Naive thymus-derived CD4-positive, alpha-beta T cell (primary cell): ENCODE data around the gene FBXW7. TPM values are rescaled to one million over a fixed set of nuclear protein-coding genes. Genes with fewer than 3 reads are reported as not detected.
A peak's percentile ranks its signal among the peaks of the same experiment; 100 is the strongest.

Experiments
- ATAC-seq: fragments of 150-1000 bp; cut with Tn5 transposase; 2 replicates; pipeline ENCODE4 v1.10.0; 2021; ENCODE audit warnings: mild to moderate bottlenecking, moderate library complexity
- CTCF ChIA-PET: fragments of 350-600 bp; sonication (Branson Sonifier 250); formaldehyde crosslinking; loops from one replicate; lab custom pipeline; 2021; ENCODE audit warnings: antibody characterized with exemption; lab: Charles Lee
- POLR2A ChIA-PET: fragments of 350-600 bp; sonication (Branson Sonifier 250); formaldehyde crosslinking; loops from one replicate; lab custom pipeline; 2021; ENCODE audit warnings: antibody characterized with exemption, inconsistent platforms; lab: Charles Lee
- DNase-seq, 9 donors: peaks; one replicate each; pipeline versions ENCODE4 v3.0.0 to v3.0.0-alpha.2; 2020 to 2022; ENCODE audit warnings: mixed read lengths in 1 of 9
- H3K27ac ChIP-seq: one replicate; pipeline ENCODE4 v1.7.0; 2013; ENCODE audit warnings: mild to moderate bottlenecking, low read depth, low read length, moderate library complexity
- H3K27me3 ChIP-seq, 2 donors: one replicate each; pipeline ENCODE4 v1.7.0; 2013; ENCODE audit warnings: low read length in 2 of 2, mild to moderate bottlenecking in 2 of 2, moderate library complexity in 2 of 2; ENCODE audit not compliant: control insufficient read depth in 2 of 2, insufficient read depth in 2 of 2
- H3K36me3 ChIP-seq, 3 experiments: 1 replicate in 2 of 3; 2 replicates in 1 of 3; pipeline ENCODE4 v1.7.0; 2013; ENCODE audit warnings: low read length in 3 of 3, mild to moderate bottlenecking in 3 of 3, moderate library complexity in 1 of 3; ENCODE audit not compliant: insufficient read depth in 3 of 3, control insufficient read depth in 2 of 3
- H3K4me1 ChIP-seq, 2 donors: one replicate each; pipeline ENCODE4 v1.7.0; 2013; ENCODE audit warnings: low read length in 2 of 2, mild to moderate bottlenecking in 2 of 2, moderate library complexity in 1 of 2; ENCODE audit not compliant: control insufficient read depth in 2 of 2, insufficient read depth in 2 of 2
- H3K4me3 ChIP-seq: 2 replicates; pipeline ENCODE4 v1.7.0; 2013; ENCODE audit warnings: mild to moderate bottlenecking, low read length
- H3K9me3 ChIP-seq, 3 experiments: 1 replicate in 2 of 3; 2 replicates in 1 of 3; pipeline ENCODE4 v1.7.0; 2013; ENCODE audit warnings: low read length in 3 of 3; ENCODE audit not compliant: control insufficient read depth in 2 of 3
- H3K27ac Mint-ChIP-seq, 9 donors: one replicate each; pipeline ENCODE4 v1.8.0; 2020 to 2022; ENCODE audit warnings: mixed read lengths in 9 of 9, mild to moderate bottlenecking in 8 of 9, moderate library complexity in 5 of 9, inconsistent platforms in 2 of 9
- H3K27me3 Mint-ChIP-seq, 5 donors: one replicate each; pipeline ENCODE4 v1.8.0; 2021 to 2022; ENCODE audit warnings: mixed read lengths in 5 of 5, mild to moderate bottlenecking in 1 of 5
- H3K36me3 Mint-ChIP-seq, 5 donors: one replicate each; pipeline ENCODE4 v1.8.0; 2020 to 2022; ENCODE audit warnings: mixed read lengths in 5 of 5, mild to moderate bottlenecking in 3 of 5, inconsistent platforms in 1 of 5
- H3K4me1 Mint-ChIP-seq, 7 donors: one replicate each; pipeline ENCODE4 v1.8.0; 2020 to 2022; ENCODE audit warnings: mixed read lengths in 7 of 7, mild to moderate bottlenecking in 3 of 7, inconsistent platforms in 1 of 7
- H3K4me3 Mint-ChIP-seq, 10 donors: one replicate each; pipeline ENCODE4 v1.8.0; 2020 to 2022; ENCODE audit warnings: mild to moderate bottlenecking in 10 of 10, mixed read lengths in 10 of 10, moderate library complexity in 6 of 10, inconsistent platforms in 2 of 10
- H3K9me3 Mint-ChIP-seq, 11 donors: one replicate each; pipeline ENCODE4 v1.8.0; 2020 to 2022; ENCODE audit warnings: mixed read lengths in 11 of 11, mild to moderate bottlenecking in 4 of 11, inconsistent platforms in 1 of 11, moderate library complexity in 1 of 11
- intact Hi-C, 2 donors: fragments of 100-400 bp; cut with micrococcal nuclease; formaldehyde crosslinking; loops; one replicate each; pipeline ENCODE4 v1.15.1; 2023
- polyA plus RNA-seq, 2 donors: library from polyadenylated mRNA; unstranded; fragments of 300-500 nt; fragmentation: Illumina TruSeq; gene quantifications; one replicate each; pipeline ENCODE4 v1.2.3, GENCODE V29; 2021
- total RNA-seq, 6 experiments: library from RNA in 5 of 6; stranded (reverse) in 5 of 6; gene quantifications; 1 replicate in 5 of 6; 2 replicates in 1 of 6; pipeline ENCODE4 v1.2.3 and lab custom pipeline; 2021 to 2026

Gene FBXW7
- total and polyA plus RNA-seq, 7 experiments from 2014 or later: 40.4 to 139 (median 114) TPM

GRCh38 chr4:152328582-152328981, 207.3 kb downstream of the FBXW7 start:
- H3K4me3 Mint-ChIP-seq: no peak overlapping the region
- DNase-seq: no peak
- Histone ChIP-seq H3K27me3 (no peaks in the 10 kb centered on the region), H3K27ac (no peak overlapping the region), H3K9me3 (no peaks in the 10 kb centered on the region), H3K4me3 (no peak overlapping the region), H3K36me3 (peaks cover 0 to 9% (median 7%) of the 10 kb centered on the region in 3 experiments), H3K4me1 (peaks cover 0 to 13% of the 10 kb centered on the region in 2 donors)
- ATAC-seq: no peak
- H3K9me3 Mint-ChIP-seq: peaks cover 0 to 2% (median 0%) of the 10 kb centered on the region in 11 donors
- POLR2A ChIA-PET: interaction anchor here (0.5 to 1.4 kb wide), 4 partner anchors 10 to 853 kb away, joined by 3 to 5 read pairs (median 4); no protein-coding TSS in a partner anchor
- intact Hi-C loops: loop anchor here in 1 of 2 donors (2.0 to 5.0 kb wide), 3 partner anchors 20 to 261 kb away; no protein-coding TSS in a partner anchor
- CTCF ChIA-PET: no interaction called here
- H3K4me1 Mint-ChIP-seq: peaks cover 6 to 24% (median 21%) of the 10 kb centered on the region in 7 donors
- peaks cover 23 to 63% (median 51%) of the 10 kb centered on the region in 5 donors for H3K36me3 Mint-ChIP-seq
- peak overlapping the region in 2 of 9 donors; percentile 75 to 76 for H3K27ac Mint-ChIP-seq
- no peaks in the 10 kb centered on the region for H3K27me3 Mint-ChIP-seq

- CTCF ChIA-PET: no interaction called here
- POLR2A ChIA-PET: interaction anchor here (0.7 kb wide), 1 partner anchor 853 kb away, joined by 5 read pairs; no protein-coding TSS in a partner anchor
- DNase-seq (peak in 5 of 9 donors; percentile 4 to 32 (median 19)), ATAC-seq (no peak)
- Mint-ChIP-seq H3K36me3 (peaks cover 25 to 67% (median 57%) of the 10 kb centered on the region in 5 donors), H3K27ac (peak overlapping the region in 7 of 9 donors; percentile 22 to 85 (median 72)), H3K9me3 (peaks cover 0 to 2% (median 0%) of the 10 kb centered on the region in 11 donors), H3K27me3 (no peaks in the 10 kb centered on the region), H3K4me1 (peaks cover 6 to 24% (median 21%) of the 10 kb centered on the region in 7 donors), H3K4me3 (peak overlapping the region in 8 of 10 donors; percentile 11 to 72 (median 40))
- H3K4me1 ChIP-seq: peaks cover 0 to 13% of the 10 kb centered on the region in 2 donors
- no peaks in the 10 kb centered on the region for H3K9me3 ChIP-seq
- no peak overlapping the region for H3K27ac ChIP-seq
- H3K27me3 ChIP-seq: no peaks in the 10 kb centered on the region
- intact Hi-C loops: loop anchor here in 1 of 2 donors (2.0 to 5.0 kb wide), 3 partner anchors 21 to 261 kb away; no protein-coding TSS in a partner anchor
- peaks cover 0 to 15% (median 4%) of the 10 kb centered on the region in 3 experiments for H3K36me3 ChIP-seq
- H3K4me3 ChIP-seq: no peak overlapping the region
Measured at GRCh38 chr4:152327606-152328453, 208.1 kb downstream of the FBXW7 start.

GRCh38 chr4:152325831-152326230, 210.1 kb downstream of the FBXW7 start:
- no peak overlapping the region for H3K27ac ChIP-seq
- DNase-seq (no peak), ATAC-seq (no peak)
- peaks cover 21 to 69% (median 60%) of the 10 kb centered on the region in 5 donors for H3K36me3 Mint-ChIP-seq
- no peaks in the 10 kb centered on the region for H3K27me3 ChIP-seq
- H3K4me1 ChIP-seq: peaks cover 0 to 13% of the 10 kb centered on the region in 2 donors
- no peak overlapping the region for H3K4me3 Mint-ChIP-seq
- ChIA-PET CTCF (no interaction called here), POLR2A (interaction anchor here (0.5 to 1.0 kb wide), 2 partner anchors 10 to 15 kb away, joined by 3 read pairs; no protein-coding TSS in a partner anchor)
- intact Hi-C loops: loop anchor here in 1 of 2 donors (5.0 kb wide), 2 partner anchors 69 to 259 kb away; no protein-coding TSS in a partner anchor
- H3K9me3 Mint-ChIP-seq: peaks cover 0 to 2% (median 0%) of the 10 kb centered on the region in 11 donors
- H3K4me1 Mint-ChIP-seq: peaks cover 6 to 27% (median 21%) of the 10 kb centered on the region in 7 donors
- no peaks in the 10 kb centered on the region for H3K27me3 Mint-ChIP-seq
- no peak overlapping the region for H3K4me3 ChIP-seq
- H3K27ac Mint-ChIP-seq: peak overlapping the region in 1 of 9 donors; percentile 28
- no peaks in the 10 kb centered on the region for H3K9me3 ChIP-seq
- peaks cover 0 to 25% (median 0%) of the 10 kb centered on the region in 3 experiments for H3K36me3 ChIP-seq

- CTCF ChIA-PET: no interaction called here
- no peak for ATAC-seq
- DNase-seq: no peak
- Mint-ChIP-seq H3K27ac (peak overlapping the region in 2 of 9 donors; percentile 3 to 81), H3K36me3 (peaks cover 19 to 57% (median 50%) of the 10 kb centered on the region in 5 donors), H3K4me3 (no peak overlapping the region), H3K9me3 (peaks cover 0 to 2% (median 0%) of the 10 kb centered on the region in 11 donors), H3K4me1 (peaks cover 6 to 17% (median 12%) of the 10 kb centered on the region in 7 donors), H3K27me3 (no peaks in the 10 kb centered on the region)
- peaks cover 0 to 10% of the 10 kb centered on the region in 2 donors for H3K4me1 ChIP-seq
- H3K4me3 ChIP-seq: no peak overlapping the region
- peaks cover 0 to 25% (median 0%) of the 10 kb centered on the region in 3 experiments for H3K36me3 ChIP-seq
- POLR2A ChIA-PET: interaction anchor here (0.6 to 1.0 kb wide), 4 partner anchors 12 to 301 kb away, joined by 3 to 4 read pairs (median 3); no protein-coding TSS in a partner anchor
- intact Hi-C loops: no loop called here
- no peak overlapping the region for H3K27ac ChIP-seq
- H3K27me3 ChIP-seq: no peaks in the 10 kb centered on the region
- no peaks in the 10 kb centered on the region for H3K9me3 ChIP-seq
Measured at GRCh38 chr4:152323221-152323620, 212.7 kb downstream of the FBXW7 start.

GRCh38 chr4:152322656-152323055, 213.2 kb downstream of the FBXW7 start:
- H3K4me3 ChIP-seq: no peak overlapping the region
- peaks cover 0 to 25% (median 0%) of the 10 kb centered on the region in 3 experiments for H3K36me3 ChIP-seq
- intact Hi-C loops: no loop called here
- DNase-seq (no peak), ATAC-seq (no peak)
- no peak overlapping the region for H3K27ac ChIP-seq
- no peaks in the 10 kb centered on the region for H3K9me3 Mint-ChIP-seq
- peak overlapping the region in 4 of 9 donors; percentile 3 to 81 (median 44) for H3K27ac Mint-ChIP-seq
- H3K27me3 Mint-ChIP-seq: no peaks in the 10 kb centered on the region
- H3K36me3 Mint-ChIP-seq: peaks cover 13 to 52% (median 44%) of the 10 kb centered on the region in 5 donors
- no peak overlapping the region for H3K4me3 Mint-ChIP-seq
- peaks cover 5 to 11% (median 7%) of the 10 kb centered on the region in 7 donors for H3K4me1 Mint-ChIP-seq
- H3K9me3 ChIP-seq: no peaks in the 10 kb centered on the region
- CTCF ChIA-PET: interaction anchor here (0.5 to 0.6 kb wide), 3 partner anchors 27 to 187 kb away, joined by 3 read pairs; no protein-coding TSS in a partner anchor
- POLR2A ChIA-PET: interaction anchor here (0.7 to 1.0 kb wide), 2 partner anchors 12 to 61 kb away, joined by 3 to 4 read pairs; no protein-coding TSS in a partner anchor
- peaks cover 0 to 5% of the 10 kb centered on the region in 2 donors for H3K4me1 ChIP-seq
- no peaks in the 10 kb centered on the region for H3K27me3 ChIP-seq

- DNase-seq: no peak
- intact Hi-C loops: no loop called here
Measured at GRCh38 chr4:152321923-152322322, 214.0 kb downstream of the FBXW7 start.

More at GRCh38 chr4:152321923-152322322, 214.0 kb downstream of the FBXW7 start:
- no peaks in the 10 kb centered on the region for H3K9me3 Mint-ChIP-seq
- no peak overlapping the region for H3K27ac Mint-ChIP-seq
- H3K36me3 ChIP-seq: peaks cover 0 to 25% (median 0%) of the 10 kb centered on the region in 3 experiments
- no peaks in the 10 kb centered on the region for H3K4me1 ChIP-seq
- no peaks in the 10 kb centered on the region for H3K9me3 ChIP-seq
- no peak for ATAC-seq
- peaks cover 0 to 6% (median 3%) of the 10 kb centered on the region in 7 donors for H3K4me1 Mint-ChIP-seq
- H3K36me3 Mint-ChIP-seq: peaks cover 7 to 45% (median 38%) of the 10 kb centered on the region in 5 donors
- H3K4me3 ChIP-seq: no peak overlapping the region
- no peak overlapping the region for H3K27ac ChIP-seq
- H3K27me3 ChIP-seq: no peaks in the 10 kb centered on the region
- CTCF ChIA-PET: interaction anchor here (0.5 to 0.6 kb wide), 3 partner anchors 26 to 186 kb away, joined by 3 read pairs; no protein-coding TSS in a partner anchor
- POLR2A ChIA-PET: interaction anchor here (1.0 kb wide), 1 partner anchor 221 kb away, joined by 3 read pairs; no protein-coding TSS in a partner anchor
- H3K27me3 Mint-ChIP-seq: no peaks in the 10 kb centered on the region
- H3K4me3 Mint-ChIP-seq: no peak overlapping the region
